GM13977 (cell line): ENCODE measurements around the gene ASB7.

Experiments
- DNase-seq: peaks from one replicate; pipeline ENCODE4 v3.0.0; 2012; ENCODE audit warnings: low spot score
- CTCF ChIP-seq: IDR thresholded peaks from 2 replicates; pipeline ENCODE4 v1.5.1; 2012; ENCODE audit warnings: mild to moderate bottlenecking, control low read depth; ENCODE audit not compliant: insufficient read depth; ENCODE audit errors: extremely low read depth, missing control alignments
- in situ Hi-C: fragments of 300-500 bp; cut with MboI; formaldehyde crosslinking; loops from one replicate; pipeline ENCODE4 v1.12.0; 2022; ENCODE audit warnings: low sequenced_read_pairs, low pct_unique_long_range_greater_than_20kb, mixed read lengths, inconsistent platforms; ENCODE audit not compliant: unreplicated experiment

The ASB7 gene

GRCh38 chr15:100602064-100602822 lies at the start of gene ASB7, which contains the start of gene LINS1:
ASB7 (plus strand) TSS chr15:100602589; CDS start chr15:100612217, 9,628 bp downstream.
LINS1 (minus strand) TSS chr15:100602184; CDS start chr15:100580842, 21,342 bp downstream.
- in situ Hi-C loops: loop anchor here (25.0 kb wide), 2 partner anchors 660 to 1340 kb away; partner anchors contain the start of genes CHSY1 and LRRC28
- DNase-seq: peak; percentile 92
- no peak for TF ChIP-seq CTCF

- DNase-seq: no peak
- in situ Hi-C loops: no loop called here
- no peak for TF ChIP-seq CTCF
These were observed 48.9 kb upstream of the ASB7 start for GRCh38 chr15:100553468-100553867.

GRCh38 chr15:100558771-100559254 lies 43.6 kb upstream of the ASB7 start:
- no peak for DNase-seq
- TF ChIP-seq CTCF: no peak
- in situ Hi-C loops: no loop called here

GRCh38 chr15:100559330-100559729 lies 43.1 kb upstream of the ASB7 start:
- in situ Hi-C loops: no loop called here
- DNase-seq: no peak
- TF ChIP-seq CTCF: no peak

GRCh38 chr15:100560323-100560722 lies 42.1 kb upstream of the ASB7 start:
- no peak for TF ChIP-seq CTCF
- no peak for DNase-seq
- in situ Hi-C loops: no loop called here

GRCh38 chr15:100565591-100565990 lies 36.8 kb upstream of the ASB7 start:
- in situ Hi-C loops: no loop called here
- DNase-seq: no peak

More at GRCh38 chr15:100565591-100565990, 36.8 kb upstream of the ASB7 start:
- no peak for TF ChIP-seq CTCF
